Keratinocyte (primary cell): ENCODE results near the gene ZEB1. TPM values are rescaled to one million over a fixed set of nuclear protein-coding genes. Genes with fewer than 3 reads are reported as not detected.

ENCODE experiments used
- DNase-seq: peaks from one replicate; pipeline ENCODE4 v3.0.0-alpha.2; 2011; ENCODE audit warnings: low read depth, missing footprints, low spot score
- FAIRE-seq: peaks from 2 replicates; lab custom pipeline; 2011; peaks lifted over from hg19 to GRCh38; lab: Jason Lieb, UNC
- H2AFZ ChIP-seq: 2 replicates; pipeline ENCODE4 v1.6.0; 2012; ENCODE audit warnings: low read length, control low read depth, inconsistent platforms; ENCODE audit not compliant: control insufficient read depth
- H3K27ac ChIP-seq: 2 replicates; pipeline ENCODE4 v1.5.1; 2011; ENCODE audit warnings: low read length; ENCODE audit not compliant: control insufficient read depth, insufficient read depth
- H3K27me3 ChIP-seq: 3 replicates; pipeline ENCODE4 v1.6.0; 2011; ENCODE audit warnings: low read length; ENCODE audit not compliant: control insufficient read depth, insufficient read depth; ENCODE audit errors: extremely low read depth
- H3K36me3 ChIP-seq, 2 experiments: 2 replicates in 1 of 2; 3 replicates in 1 of 2; pipeline ENCODE4 v1.5.1; 2011; ENCODE audit warnings: low read length in 2 of 2, mild to moderate bottlenecking in 1 of 2; ENCODE audit not compliant: control insufficient read depth in 2 of 2, insufficient read depth in 2 of 2; ENCODE audit errors: extremely low read depth in 1 of 2
- H3K4me1 ChIP-seq: 3 replicates; pipeline ENCODE4 v1.5.1; 2011; ENCODE audit warnings: low read length; ENCODE audit not compliant: control insufficient read depth, insufficient read depth; ENCODE audit errors: extremely low read depth
- H3K4me2 ChIP-seq: 3 replicates; pipeline ENCODE4 v1.6.0; 2011; ENCODE audit warnings: low read depth, low read length; ENCODE audit not compliant: control insufficient read depth, insufficient read depth; ENCODE audit errors: extremely low read depth
- H3K4me3 ChIP-seq, 3 experiments: fragments of 200-600 bp in 1 of 3; sonication (generic) in 1 of 3; 2 replicates in 2 of 3; 3 replicates in 1 of 3; pipeline ENCODE4 v1.5.1; 2011 to 2016; ENCODE audit warnings: low read length in 3 of 3, mild to moderate bottlenecking in 3 of 3, control low read depth in 2 of 3, inconsistent platforms in 1 of 3, low read depth in 1 of 3, mixed read lengths in 1 of 3, mixed run types in 1 of 3, moderate library complexity in 1 of 3; ENCODE audit not compliant: control insufficient read depth in 2 of 3, insufficient read depth in 2 of 3; ENCODE audit errors: extremely low read depth in 1 of 3
- H3K79me2 ChIP-seq: 2 replicates; pipeline ENCODE4 v1.6.0; 2012; ENCODE audit warnings: low read length; ENCODE audit not compliant: control insufficient read depth, insufficient read depth
- H3K9ac ChIP-seq: 3 replicates; pipeline ENCODE4 v1.6.0; 2011; ENCODE audit warnings: low read length; ENCODE audit not compliant: control insufficient read depth, insufficient read depth; ENCODE audit errors: extremely low read depth
- H3K9me1 ChIP-seq: 3 replicates; pipeline ENCODE4 v1.6.0; 2011; ENCODE audit warnings: low read length; ENCODE audit not compliant: control insufficient read depth, insufficient read depth; ENCODE audit errors: extremely low read depth
- H3K9me3 ChIP-seq: 2 replicates; pipeline ENCODE4 v1.5.1; 2012; ENCODE audit warnings: low read depth, low read length; ENCODE audit not compliant: control insufficient read depth
- H4K20me1 ChIP-seq: 3 replicates; pipeline ENCODE4 v1.6.0; 2011; ENCODE audit warnings: low read length; ENCODE audit not compliant: control insufficient read depth, insufficient read depth; ENCODE audit errors: extremely low read depth
- EZH2 ChIP-seq: IDR thresholded peaks from one replicate; pipeline ENCODE4 v1.6.1; 2012; ENCODE audit warnings: inconsistent platforms, mild to moderate bottlenecking, low read length, moderate library complexity
- dilution Hi-C: fragments of 300-500 bp; cut with MboI; formaldehyde crosslinking; loops from one replicate; pipeline ENCODE4 v1.7.0; 2020; ENCODE audit warnings: low sequenced_read_pairs; ENCODE audit not compliant: extremely low pct_ligation_motif_present
- polyA plus RNA-seq, 5 experiments: library from polyadenylated mRNA; depleted of rRNA in 3 of 5; stranded (reverse) in 3 of 5; stranded (forward) in 1 of 5; unstranded in 1 of 5; fragments of >200 nt; gene quantifications; 1 replicate in 1 of 5; 2 replicates in 3 of 5; 3 replicates in 1 of 5; pipeline versions ENCODE4 v1.2.1 to v1.2.3, GENCODE V29; 2011 to 2012; ENCODE audit warnings: missing spikeins in 2 of 5, low read depth in 1 of 5, low replicate concordance in 1 of 5
- TF ChIP-seq, protein P1 (sequence below), 3 experiments: IDR thresholded peaks in 1 of 3; conservative IDR thresholded peaks in 1 of 3; optimal IDR thresholded peaks in 1 of 3; 2 replicates in 2 of 3; 3 replicates in 1 of 3; pipeline versions ENCODE3 to v1.5.1; 2011; ENCODE audit warnings: low read length in 3 of 3, mild to moderate bottlenecking in 3 of 3, moderate library complexity in 2 of 3, control low read depth in 1 of 3, inconsistent platforms in 1 of 3; ENCODE audit not compliant: insufficient read depth in 2 of 3; ENCODE audit errors: extremely low read depth in 1 of 3

The ZEB1 gene
- polyA plus RNA-seq, 1 donor (not counting 4 experiments of a cell fraction or from before 2014, with no cell fraction given): 0.96 TPM

DNA sequence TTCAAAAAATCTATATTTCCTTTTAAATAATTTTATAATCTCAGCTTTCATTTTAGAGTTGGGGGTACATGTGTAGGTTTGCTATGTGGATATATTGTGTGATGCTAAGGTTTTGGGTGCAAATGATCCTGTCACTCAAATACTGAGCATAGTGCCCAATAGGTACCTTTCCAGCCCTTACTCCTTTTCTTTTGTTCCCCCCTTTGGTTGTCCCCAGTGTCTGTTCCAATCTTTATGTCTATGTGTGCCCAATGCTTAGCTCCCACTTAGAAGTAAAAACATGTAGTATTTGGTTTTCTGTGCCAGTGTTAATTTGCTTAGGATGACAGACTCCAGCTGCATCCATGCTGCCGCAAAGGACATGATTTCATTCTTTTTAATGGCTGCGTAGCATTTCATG lies 103.6 kb downstream of the ZEB1 start:
- no peaks in the 10 kb centered on the region for H3K36me3 ChIP-seq
- H3K79me2 ChIP-seq: no peaks in the 10 kb centered on the region
- no peak overlapping the region for H3K27ac ChIP-seq
- peaks cover 7% of the 10 kb centered on the region for H3K4me1 ChIP-seq
- no peak for DNase-seq
- no peak for FAIRE-seq
- H3K27me3 ChIP-seq: no peaks in the 10 kb centered on the region
- no peak for TF ChIP-seq EZH2
- TF ChIP-seq, protein P1, sequence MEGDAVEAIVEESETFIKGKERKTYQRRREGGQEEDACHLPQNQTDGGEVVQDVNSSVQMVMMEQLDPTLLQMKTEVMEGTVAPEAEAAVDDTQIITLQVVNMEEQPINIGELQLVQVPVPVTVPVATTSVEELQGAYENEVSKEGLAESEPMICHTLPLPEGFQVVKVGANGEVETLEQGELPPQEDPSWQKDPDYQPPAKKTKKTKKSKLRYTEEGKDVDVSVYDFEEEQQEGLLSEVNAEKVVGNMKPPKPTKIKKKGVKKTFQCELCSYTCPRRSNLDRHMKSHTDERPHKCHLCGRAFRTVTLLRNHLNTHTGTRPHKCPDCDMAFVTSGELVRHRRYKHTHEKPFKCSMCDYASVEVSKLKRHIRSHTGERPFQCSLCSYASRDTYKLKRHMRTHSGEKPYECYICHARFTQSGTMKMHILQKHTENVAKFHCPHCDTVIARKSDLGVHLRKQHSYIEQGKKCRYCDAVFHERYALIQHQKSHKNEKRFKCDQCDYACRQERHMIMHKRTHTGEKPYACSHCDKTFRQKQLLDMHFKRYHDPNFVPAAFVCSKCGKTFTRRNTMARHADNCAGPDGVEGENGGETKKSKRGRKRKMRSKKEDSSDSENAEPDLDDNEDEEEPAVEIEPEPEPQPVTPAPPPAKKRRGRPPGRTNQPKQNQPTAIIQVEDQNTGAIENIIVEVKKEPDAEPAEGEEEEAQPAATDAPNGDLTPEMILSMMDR (optimal IDR thresholded peaks at IDR 0.05 in 1 of 3, IDR thresholded peaks at IDR 0.05 in 1 of 3, conservative IDR thresholded peaks at IDR 0.05 in 1 of 3; ENCODE audit: extremely low read depth in 1 of 3, insufficient read depth in 2 of 3, low read length in 3 of 3): no peak
- dilution Hi-C loops: no loop called here
- H3K4me2 ChIP-seq: no peak overlapping the region
- no peaks in the 10 kb centered on the region for H3K9me1 ChIP-seq
- no peaks in the 10 kb centered on the region for H4K20me1 ChIP-seq
- no peak overlapping the region for H3K4me3 ChIP-seq
- no peak overlapping the region for H3K9ac ChIP-seq
- H3K9me3 ChIP-seq: no peaks in the 10 kb centered on the region
- no peak overlapping the region for H2AFZ ChIP-seq

DNA sequence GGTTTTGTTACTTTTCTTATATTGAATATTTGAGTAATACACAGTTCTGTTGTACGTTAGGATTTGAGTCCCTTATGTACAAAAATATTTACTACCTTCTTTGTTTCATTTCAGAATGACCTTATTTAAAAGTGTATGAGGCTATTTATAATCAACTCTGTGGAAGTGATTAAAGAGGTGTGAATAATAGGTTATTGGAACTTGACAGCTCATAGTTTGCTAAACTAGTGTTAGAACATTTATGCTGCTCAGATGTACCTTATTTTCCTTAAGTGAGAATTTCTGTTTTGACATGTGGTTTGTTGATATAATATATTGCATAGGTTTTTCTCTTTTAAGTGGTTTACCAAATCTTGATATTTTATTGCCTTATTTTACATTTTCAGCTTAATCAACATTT lies 105.5 kb downstream of the ZEB1 start:
- Histone ChIP-seq H3K36me3 (no peaks in the 10 kb centered on the region), H3K4me3 (no peak overlapping the region), H4K20me1 (no peaks in the 10 kb centered on the region), H3K4me2 (no peak overlapping the region), H2AFZ (no peak overlapping the region), H3K79me2 (no peaks in the 10 kb centered on the region), H3K9me3 (no peaks in the 10 kb centered on the region), H3K27me3 (no peaks in the 10 kb centered on the region), H3K9me1 (no peaks in the 10 kb centered on the region), H3K27ac (no peak overlapping the region), H3K4me1 (peaks cover 7% of the 10 kb centered on the region), H3K9ac (no peak overlapping the region)
- FAIRE-seq: no peak
- no peak for DNase-seq
- dilution Hi-C loops: no loop called here
- no peak for TF ChIP-seq EZH2
- TF ChIP-seq, protein P1 (optimal IDR thresholded peaks at IDR 0.05 in 1 of 3, IDR thresholded peaks at IDR 0.05 in 1 of 3, conservative IDR thresholded peaks at IDR 0.05 in 1 of 3; ENCODE audit: extremely low read depth in 1 of 3, insufficient read depth in 2 of 3, low read length in 3 of 3): no peak
